ENCODE data around the gene TCTN2. TPM values are rescaled to one million over a fixed set of nuclear protein-coding genes. Genes with fewer than 3 reads are reported as not detected.
A peak's percentile ranks its signal among the peaks of the same experiment; 100 is the strongest.

Gene TCTN2
- total RNA-seq, 1 donor, result 18.5 TPM

- no peak overlapping the region for H3K4me3 ChIP-seq (ENCODE audit: low read depth, low read length)
- DNase-seq (ENCODE audit: low read depth), result no peak
- TF ChIP-seq, protein P1, sequence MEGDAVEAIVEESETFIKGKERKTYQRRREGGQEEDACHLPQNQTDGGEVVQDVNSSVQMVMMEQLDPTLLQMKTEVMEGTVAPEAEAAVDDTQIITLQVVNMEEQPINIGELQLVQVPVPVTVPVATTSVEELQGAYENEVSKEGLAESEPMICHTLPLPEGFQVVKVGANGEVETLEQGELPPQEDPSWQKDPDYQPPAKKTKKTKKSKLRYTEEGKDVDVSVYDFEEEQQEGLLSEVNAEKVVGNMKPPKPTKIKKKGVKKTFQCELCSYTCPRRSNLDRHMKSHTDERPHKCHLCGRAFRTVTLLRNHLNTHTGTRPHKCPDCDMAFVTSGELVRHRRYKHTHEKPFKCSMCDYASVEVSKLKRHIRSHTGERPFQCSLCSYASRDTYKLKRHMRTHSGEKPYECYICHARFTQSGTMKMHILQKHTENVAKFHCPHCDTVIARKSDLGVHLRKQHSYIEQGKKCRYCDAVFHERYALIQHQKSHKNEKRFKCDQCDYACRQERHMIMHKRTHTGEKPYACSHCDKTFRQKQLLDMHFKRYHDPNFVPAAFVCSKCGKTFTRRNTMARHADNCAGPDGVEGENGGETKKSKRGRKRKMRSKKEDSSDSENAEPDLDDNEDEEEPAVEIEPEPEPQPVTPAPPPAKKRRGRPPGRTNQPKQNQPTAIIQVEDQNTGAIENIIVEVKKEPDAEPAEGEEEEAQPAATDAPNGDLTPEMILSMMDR (IDR thresholded peaks at IDR 0.05; ENCODE audit: insufficient read depth, low read length), result no peak
Observed at GRCh38 chr12:123754041-123754772, 83.3 kb downstream of the TCTN2 start.

- DNase-seq (ENCODE audit: low read depth), result peak; percentile 81
- TF ChIP-seq, protein P1 (IDR thresholded peaks at IDR 0.05; ENCODE audit: insufficient read depth, low read length), result no peak
Observed at GRCh38 chr12:123757561-123757960, 86.6 kb downstream of the TCTN2 start.

More at GRCh38 chr12:123757561-123757960, 86.6 kb downstream of the TCTN2 start:
- H3K4me3 ChIP-seq (ENCODE audit: low read depth, low read length), result no peak overlapping the region

Other genes with a start within 250 kb of the TCTN2 start
- gene RILPL2, start 234.4 kb upstream of the TCTN2 start, total RNA-seq (ENCODE audit: low replicate concordance), result 3.6 and 7.4 TPM in 2 replicates
- gene SNRNP35, start 213.0 kb upstream of the TCTN2 start, total RNA-seq (ENCODE audit: low replicate concordance), result 15.7 and 37.7 TPM in 2 replicates
- 14.2 and 19.6 TPM in 2 replicates for gene RILPL1, start 137.4 kb upstream of the TCTN2 start, total RNA-seq (ENCODE audit: low replicate concordance)
- gene TMED2, start 86.6 kb upstream of the TCTN2 start, total RNA-seq (ENCODE audit: low replicate concordance), result 73.8 and 449 TPM in 2 replicates
- 23.2 and 27.6 TPM in 2 replicates for gene DDX55, start 69.0 kb upstream of the TCTN2 start, total RNA-seq (ENCODE audit: low replicate concordance)
- 22.6 and 35.6 TPM in 2 replicates for gene EIF2B1, start 37.4 kb upstream of the TCTN2 start, total RNA-seq (ENCODE audit: low replicate concordance)
- gene GTF2H3, start 37.3 kb upstream of the TCTN2 start, total RNA-seq (ENCODE audit: low replicate concordance), result 41.9 and 61.0 TPM in 2 replicates
- gene ATP6V0A2, start 41.2 kb downstream of the TCTN2 start, total RNA-seq (ENCODE audit: low replicate concordance), result 15.4 and 17.6 TPM in 2 replicates
- 0.18 and 0.82 TPM in 2 replicates for gene DNAH10, start 91.2 kb downstream of the TCTN2 start, total RNA-seq (ENCODE audit: low replicate concordance)

Data from fibroblast of the aortic adventitia (primary cell).